Neural cell (in vitro differentiated cells): ENCODE results near the gene OSGEP. TPM values are rescaled to one million over a fixed set of nuclear protein-coding genes. Genes with fewer than 3 reads are reported as not detected.

Experiments used
- H2AFZ ChIP-seq: fragments of 200-600, 300-800 bp; sonication (generic), shearing (Covaris generic); 2 replicates; pipeline ENCODE4 v1.6.0; 2014; ENCODE audit warnings: low read depth, mild to moderate bottlenecking, antibody characterized with exemption, low read length, moderate library complexity
- H3F3A ChIP-seq: fragments of 200-600 bp; shearing (Covaris generic); 2 replicates; pipeline ENCODE4 v1.6.1; 2016; ENCODE audit warnings: mild to moderate bottlenecking, moderate library complexity, mixed read lengths, antibody characterized with exemption, low read length; ENCODE audit not compliant: insufficient read depth, poor library complexity, severe bottlenecking
- H3K27ac ChIP-seq: fragments of 200-600, 300-800 bp; sonication (generic), shearing (Covaris generic); 2 replicates; pipeline ENCODE4 v1.5.1; 2014; ENCODE audit warnings: mild to moderate bottlenecking, low read length, moderate library complexity
- H3K27me3 ChIP-seq: fragments of 300-800, 200-600 bp; sonication (generic), shearing (Covaris generic); 2 replicates; pipeline ENCODE4 v1.6.0; 2014; ENCODE audit warnings: mild to moderate bottlenecking, low read depth, low read length, moderate library complexity; ENCODE audit not compliant: insufficient read depth
- H3K36me3 ChIP-seq: fragments of 300-800, 200-600 bp; sonication (generic), shearing (Covaris generic); 2 replicates; pipeline ENCODE4 v1.5.1; 2014; ENCODE audit warnings: mild to moderate bottlenecking, antibody characterized with exemption, low read length, moderate library complexity; ENCODE audit not compliant: insufficient read depth
- H3K4me2 ChIP-seq: fragments of 300-800, 200-600 bp; sonication (generic), shearing (Covaris generic); 2 replicates; pipeline ENCODE4 v1.6.0; 2014; ENCODE audit warnings: mild to moderate bottlenecking, low read length
- H3K4me3 ChIP-seq: fragments of 300-800, 200-600 bp; sonication (generic), shearing (Covaris generic); 2 replicates; pipeline ENCODE4 v1.5.1; 2014; ENCODE audit warnings: mild to moderate bottlenecking, low read length, moderate library complexity
- H3K79me2 ChIP-seq: fragments of 200-600 bp; shearing (Covaris generic); replicated peaks from 2 replicates; pipeline ENCODE4 v1.6.0; 2014; ENCODE audit warnings: mild to moderate bottlenecking, low read length, moderate library complexity; ENCODE audit not compliant: insufficient read depth
- H3K9ac ChIP-seq: fragments of 300-800, 200-600 bp; sonication (generic), shearing (Covaris generic); 2 replicates; pipeline ENCODE4 v1.6.1; 2016; ENCODE audit warnings: mild to moderate bottlenecking, low read length, mixed read lengths
- H3K9me2 ChIP-seq: fragments of 200-600 bp; shearing (Covaris generic); 2 replicates; pipeline ENCODE4 v1.6.1; 2016; ENCODE audit warnings: mild to moderate bottlenecking, low read length, mixed read lengths; ENCODE audit not compliant: insufficient read depth
- H3K9me3 ChIP-seq: fragments of 200-600, 300-800 bp; sonication (generic), shearing (Covaris generic); 2 replicates; pipeline ENCODE4 v1.6.1; 2016; ENCODE audit warnings: mild to moderate bottlenecking, mixed run types, low read length, moderate library complexity, mixed read lengths
- H4K20me1 ChIP-seq: fragments of 200-600 bp; shearing (Covaris generic); 2 replicates; pipeline ENCODE4 v1.6.1; 2016; ENCODE audit warnings: mild to moderate bottlenecking, mixed run types; ENCODE audit not compliant: insufficient read depth
- EP300 ChIP-seq: fragments of 450-650 bp; conservative IDR thresholded peaks from 2 replicates; pipeline ENCODE4 v1.6.1; 2014; ENCODE audit warnings: antibody characterized with exemption, mild to moderate bottlenecking, moderate library complexity; ENCODE audit not compliant: poor library complexity, severe bottlenecking
- EZH2 ChIP-seq: fragments of 200-600, 300-800 bp; shearing (Covaris generic), sonication (generic); IDR thresholded peaks from 2 replicates; pipeline ENCODE4 v1.6.1; 2014; ENCODE audit warnings: antibody characterized with exemption, low read length, borderline replicate concordance, mild to moderate bottlenecking; ENCODE audit not compliant: insufficient read depth, poor library complexity, severe bottlenecking
- MXI1 ChIP-seq: fragments of 450-650 bp; conservative IDR thresholded peaks from 2 replicates; pipeline ENCODE4 v1.6.1; 2014; ENCODE audit warnings: antibody characterized with exemption, mild to moderate bottlenecking; ENCODE audit not compliant: poor library complexity, severe bottlenecking
- POLR2AphosphoS5 ChIP-seq: IDR thresholded peaks from 2 replicates; pipeline ENCODE4 v1.6.1; 2012
- RAD21 ChIP-seq: fragments of 450-650 bp; conservative IDR thresholded peaks from 2 replicates; pipeline ENCODE4 v1.6.1; 2014; ENCODE audit warnings: antibody characterized with exemption, mild to moderate bottlenecking, moderate library complexity
- REST ChIP-seq: IDR thresholded peaks from 2 replicates; pipeline ENCODE4 v1.6.1; 2012; ENCODE audit warnings: borderline replicate concordance
- SMC3 ChIP-seq: fragments of 450-650 bp; conservative IDR thresholded peaks from 2 replicates; pipeline ENCODE4 v1.6.1; 2014; ENCODE audit warnings: antibody characterized with exemption, mild to moderate bottlenecking, moderate library complexity; ENCODE audit not compliant: poor library complexity
- TAF1 ChIP-seq: IDR thresholded peaks from 2 replicates; pipeline ENCODE4 v1.6.1; 2012; ENCODE audit warnings: low read depth
- polyA plus RNA-seq: library from polyadenylated mRNA; depleted of rRNA; stranded (reverse); fragments of >200 nt; gene quantifications from 2 replicates; pipeline ENCODE4 v1.2.3, GENCODE V29; 2014
- small RNA-seq, 3 experiments: library from RNA; depleted of rRNA; stranded (forward); fragments of <200 nt; gene quantifications; one replicate each; pipeline ENCODE3, GENCODE V24; 2012
- TF ChIP-seq, protein P1 (sequence below): fragments of 450-650 bp; IDR thresholded peaks from 2 replicates; pipeline ENCODE4 v1.5.1; 2014; ENCODE audit warnings: antibody characterized with exemption, mild to moderate bottlenecking, moderate library complexity; ENCODE audit not compliant: poor library complexity, severe bottlenecking

Gene OSGEP
- polyA plus RNA-seq, 1 donor from 2014 or later, result 264 TPM

- H3K9ac ChIP-seq, result no peak overlapping the region
- TF ChIP-seq POLR2AphosphoS5 (no peak), TAF1 (no peak), RAD21 (no peak), MXI1 (no peak), REST (no peak), SMC3 (no peak), EZH2 (no peak), EP300 (no peak)
- TF ChIP-seq, protein P1, sequence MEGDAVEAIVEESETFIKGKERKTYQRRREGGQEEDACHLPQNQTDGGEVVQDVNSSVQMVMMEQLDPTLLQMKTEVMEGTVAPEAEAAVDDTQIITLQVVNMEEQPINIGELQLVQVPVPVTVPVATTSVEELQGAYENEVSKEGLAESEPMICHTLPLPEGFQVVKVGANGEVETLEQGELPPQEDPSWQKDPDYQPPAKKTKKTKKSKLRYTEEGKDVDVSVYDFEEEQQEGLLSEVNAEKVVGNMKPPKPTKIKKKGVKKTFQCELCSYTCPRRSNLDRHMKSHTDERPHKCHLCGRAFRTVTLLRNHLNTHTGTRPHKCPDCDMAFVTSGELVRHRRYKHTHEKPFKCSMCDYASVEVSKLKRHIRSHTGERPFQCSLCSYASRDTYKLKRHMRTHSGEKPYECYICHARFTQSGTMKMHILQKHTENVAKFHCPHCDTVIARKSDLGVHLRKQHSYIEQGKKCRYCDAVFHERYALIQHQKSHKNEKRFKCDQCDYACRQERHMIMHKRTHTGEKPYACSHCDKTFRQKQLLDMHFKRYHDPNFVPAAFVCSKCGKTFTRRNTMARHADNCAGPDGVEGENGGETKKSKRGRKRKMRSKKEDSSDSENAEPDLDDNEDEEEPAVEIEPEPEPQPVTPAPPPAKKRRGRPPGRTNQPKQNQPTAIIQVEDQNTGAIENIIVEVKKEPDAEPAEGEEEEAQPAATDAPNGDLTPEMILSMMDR, result no peak
These were observed 57.1 kb downstream of the OSGEP start for GRCh38 chr14:20397511-20397910.

More at GRCh38 chr14:20397511-20397910, 57.1 kb downstream of the OSGEP start:
- no peaks in the 10 kb centered on the region for H3K9me2 ChIP-seq
- no peak overlapping the region for H3K4me2 ChIP-seq
- no peaks in the 10 kb centered on the region for H3K9me3 ChIP-seq
- H3K79me2 ChIP-seq, result no peaks in the 10 kb centered on the region
- no peak overlapping the region for H2AFZ ChIP-seq
- no peaks in the 10 kb centered on the region for H3K36me3 ChIP-seq
- H4K20me1 ChIP-seq, result no peaks in the 10 kb centered on the region
- no peak overlapping the region for H3K27ac ChIP-seq
- H3F3A ChIP-seq, result no peaks in the 10 kb centered on the region
- H3K27me3 ChIP-seq, result no peaks in the 10 kb centered on the region
- H3K4me3 ChIP-seq, result no peak overlapping the region

Small RNA genes lying within 50 kb of the gene (small RNA-seq; reads per million reads assigned to genes)
- gene RNA5SP382, result 0.07 to 1.3 (median 0.68) reads per million in 3 experiments

Other genes with a start within 250 kb of the OSGEP start
- not detected in 2 replicates for gene OR11H6, start 231.1 kb downstream of the OSGEP start, polyA plus RNA-seq
- gene OR11H7, start 225.8 kb downstream of the OSGEP start, polyA plus RNA-seq, result not detected in 2 replicates
- not detected in 2 replicates for gene OR11H4, start 215.5 kb downstream of the OSGEP start, polyA plus RNA-seq
- gene TTC5, start 148.9 kb downstream of the OSGEP start, polyA plus RNA-seq, result 40.5 and 53.5 TPM in 2 replicates
- gene CCNB1IP1, start 121.5 kb downstream of the OSGEP start, polyA plus RNA-seq, result 67.2 and 83.8 TPM in 2 replicates
- 71.5 and 78.7 TPM in 2 replicates for gene PARP2, start 111.2 kb downstream of the OSGEP start, polyA plus RNA-seq
- 5.2 and 6.8 TPM in 2 replicates for gene TEP1, start 41.3 kb downstream of the OSGEP start, polyA plus RNA-seq
- gene KLHL33, start 18.6 kb downstream of the OSGEP start, polyA plus RNA-seq, result not detected in 2 replicates
- gene APEX1, start 414 bp upstream of the OSGEP start, polyA plus RNA-seq, result 44.5 and 50.7 TPM in 2 replicates
- 77.2 and 85.3 TPM in 2 replicates for gene PIP4P1, start 6.6 kb upstream of the OSGEP start, polyA plus RNA-seq
- 12.3 and 12.6 TPM in 2 replicates for gene PNP, start 14.6 kb upstream of the OSGEP start, polyA plus RNA-seq
- not detected in 2 replicates for gene RNASE10, start 50.7 kb upstream of the OSGEP start, polyA plus RNA-seq
- not detected in 2 replicates for gene RNASE9, start 106.2 kb upstream of the OSGEP start, polyA plus RNA-seq
- not detected in 2 replicates for gene RNASE11, start 133.2 kb upstream of the OSGEP start, polyA plus RNA-seq
- gene RNASE12, start 136.6 kb upstream of the OSGEP start, polyA plus RNA-seq, result not detected in 2 replicates
- not detected in 2 replicates for gene OR6S1, start 186.9 kb upstream of the OSGEP start, polyA plus RNA-seq
- 1.1 TPM in 1 of 2 replicates, not detected in the other for gene RNASE4, start 229.7 kb upstream of the OSGEP start, polyA plus RNA-seq
- gene ANG, start 234.0 kb upstream of the OSGEP start, polyA plus RNA-seq, result 0.47 TPM in 1 of 2 replicates, not detected in the other